Measurements from ENCODE around the gene RIC8B.

RIC8B gene

GRCh38 chr12:106845902-106846301 is 71.4 kb downstream of the RIC8B start:
- Histone ChIP-seq H3K27me3 (ENCODE audit: control insufficient read depth, insufficient read depth, low read length) (no peaks in the 10 kb centered on the region), H3K36me3 (ENCODE audit: control insufficient read depth, insufficient read depth, low read length) (no peaks in the 10 kb centered on the region), H2AFZ (no peak overlapping the region), H3K9ac (no peak overlapping the region), H3K4me1 (no peaks in the 10 kb centered on the region), H3K4me2 (ENCODE audit: low read length) (no peak overlapping the region), H3K9me3 (ENCODE audit: control insufficient read depth, low read length) (no peaks in the 10 kb centered on the region), H3K79me2 (peaks cover 8% of the 10 kb centered on the region), H3K27ac (no peak overlapping the region), H3K4me3 (ENCODE audit: low read depth, low read length) (no peak overlapping the region)
- TF ChIP-seq, protein P1, sequence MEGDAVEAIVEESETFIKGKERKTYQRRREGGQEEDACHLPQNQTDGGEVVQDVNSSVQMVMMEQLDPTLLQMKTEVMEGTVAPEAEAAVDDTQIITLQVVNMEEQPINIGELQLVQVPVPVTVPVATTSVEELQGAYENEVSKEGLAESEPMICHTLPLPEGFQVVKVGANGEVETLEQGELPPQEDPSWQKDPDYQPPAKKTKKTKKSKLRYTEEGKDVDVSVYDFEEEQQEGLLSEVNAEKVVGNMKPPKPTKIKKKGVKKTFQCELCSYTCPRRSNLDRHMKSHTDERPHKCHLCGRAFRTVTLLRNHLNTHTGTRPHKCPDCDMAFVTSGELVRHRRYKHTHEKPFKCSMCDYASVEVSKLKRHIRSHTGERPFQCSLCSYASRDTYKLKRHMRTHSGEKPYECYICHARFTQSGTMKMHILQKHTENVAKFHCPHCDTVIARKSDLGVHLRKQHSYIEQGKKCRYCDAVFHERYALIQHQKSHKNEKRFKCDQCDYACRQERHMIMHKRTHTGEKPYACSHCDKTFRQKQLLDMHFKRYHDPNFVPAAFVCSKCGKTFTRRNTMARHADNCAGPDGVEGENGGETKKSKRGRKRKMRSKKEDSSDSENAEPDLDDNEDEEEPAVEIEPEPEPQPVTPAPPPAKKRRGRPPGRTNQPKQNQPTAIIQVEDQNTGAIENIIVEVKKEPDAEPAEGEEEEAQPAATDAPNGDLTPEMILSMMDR (IDR thresholded peaks at IDR 0.05): no peak

DNA sequence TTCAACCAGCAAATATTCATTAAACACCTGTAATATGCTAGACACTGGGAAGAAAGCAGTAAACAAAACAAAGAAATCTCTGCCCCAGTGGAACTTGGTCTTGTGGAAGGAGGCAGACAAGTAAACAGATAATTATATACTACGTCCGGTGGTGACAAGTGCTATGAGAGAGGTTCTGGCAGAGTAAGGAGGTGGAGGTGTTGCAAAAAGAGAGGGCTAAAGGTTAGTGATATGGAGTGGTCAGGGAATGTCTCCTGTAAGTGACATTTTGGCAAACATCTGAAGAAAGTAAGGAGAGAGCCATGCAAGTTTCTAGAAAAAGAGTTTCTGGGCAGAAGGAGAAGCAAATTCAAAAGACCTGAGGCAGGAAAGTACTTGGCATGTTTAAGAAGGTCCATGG is 73.4 kb downstream of the RIC8B start:
- no peak overlapping the region for H2AFZ ChIP-seq
- H3K9ac ChIP-seq: no peak overlapping the region
- H3K4me1 ChIP-seq: no peaks in the 10 kb centered on the region
- H3K36me3 ChIP-seq (ENCODE audit: control insufficient read depth, insufficient read depth, low read length): no peaks in the 10 kb centered on the region
- no peak overlapping the region for H3K4me2 ChIP-seq (ENCODE audit: low read length)
- H3K79me2 ChIP-seq: peaks cover 8% of the 10 kb centered on the region
- H3K9me3 ChIP-seq (ENCODE audit: control insufficient read depth, low read length): no peaks in the 10 kb centered on the region
- H3K4me3 ChIP-seq (ENCODE audit: low read depth, low read length): no peak overlapping the region
- no peaks in the 10 kb centered on the region for H3K27me3 ChIP-seq (ENCODE audit: control insufficient read depth, insufficient read depth, low read length)
- no peak overlapping the region for H3K27ac ChIP-seq
- TF ChIP-seq, protein P1 (IDR thresholded peaks at IDR 0.05): no peak

DNA sequence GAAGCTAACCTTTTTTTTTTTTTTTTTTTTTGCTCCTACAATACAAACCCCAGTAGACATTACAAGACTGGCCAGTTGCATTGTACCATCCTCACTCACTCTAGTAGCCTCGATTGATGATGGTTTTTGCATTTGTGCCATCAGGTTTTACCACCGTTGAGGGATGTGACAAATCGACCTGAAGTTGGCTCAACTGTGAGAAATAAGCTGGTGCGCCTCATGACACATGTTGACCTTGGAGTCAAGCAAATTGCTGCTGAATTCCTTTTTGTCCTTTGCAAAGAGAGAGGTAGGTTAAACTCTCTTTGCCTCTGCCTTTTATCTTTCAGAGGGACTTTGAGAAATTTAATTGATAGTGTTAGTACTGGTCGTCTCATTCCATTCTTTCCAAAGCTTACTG is 76.8 kb downstream of the RIC8B start:
- H3K4me1 ChIP-seq: no peaks in the 10 kb centered on the region
- no peaks in the 10 kb centered on the region for H3K27me3 ChIP-seq (ENCODE audit: control insufficient read depth, insufficient read depth, low read length)
- H3K9ac ChIP-seq: no peak overlapping the region
- H3K4me3 ChIP-seq (ENCODE audit: low read depth, low read length): no peak overlapping the region
- TF ChIP-seq, protein P1 (IDR thresholded peaks at IDR 0.05): no peak
- no peak overlapping the region for H3K27ac ChIP-seq
- H3K79me2 ChIP-seq: peaks cover 9% of the 10 kb centered on the region
- no peak overlapping the region for H2AFZ ChIP-seq
- H3K9me3 ChIP-seq (ENCODE audit: control insufficient read depth, low read length): no peaks in the 10 kb centered on the region
- no peaks in the 10 kb centered on the region for H3K36me3 ChIP-seq (ENCODE audit: control insufficient read depth, insufficient read depth, low read length)
- H3K4me2 ChIP-seq (ENCODE audit: low read length): no peak overlapping the region

GRCh38 chr12:106854723-106855122 is 80.2 kb downstream of the RIC8B start:
- Histone ChIP-seq H3K36me3 (ENCODE audit: control insufficient read depth, insufficient read depth, low read length) (no peaks in the 10 kb centered on the region), H3K4me3 (ENCODE audit: low read depth, low read length) (no peak overlapping the region), H3K9ac (no peak overlapping the region), H3K27me3 (ENCODE audit: control insufficient read depth, insufficient read depth, low read length) (no peaks in the 10 kb centered on the region), H3K27ac (no peak overlapping the region), H3K9me3 (ENCODE audit: control insufficient read depth, low read length) (no peaks in the 10 kb centered on the region), H3K4me1 (no peaks in the 10 kb centered on the region), H2AFZ (no peak overlapping the region), H3K79me2 (peaks cover 5% of the 10 kb centered on the region), H3K4me2 (ENCODE audit: low read length) (no peak overlapping the region)
- TF ChIP-seq, protein P1 (IDR thresholded peaks at IDR 0.05): no peak

DNA sequence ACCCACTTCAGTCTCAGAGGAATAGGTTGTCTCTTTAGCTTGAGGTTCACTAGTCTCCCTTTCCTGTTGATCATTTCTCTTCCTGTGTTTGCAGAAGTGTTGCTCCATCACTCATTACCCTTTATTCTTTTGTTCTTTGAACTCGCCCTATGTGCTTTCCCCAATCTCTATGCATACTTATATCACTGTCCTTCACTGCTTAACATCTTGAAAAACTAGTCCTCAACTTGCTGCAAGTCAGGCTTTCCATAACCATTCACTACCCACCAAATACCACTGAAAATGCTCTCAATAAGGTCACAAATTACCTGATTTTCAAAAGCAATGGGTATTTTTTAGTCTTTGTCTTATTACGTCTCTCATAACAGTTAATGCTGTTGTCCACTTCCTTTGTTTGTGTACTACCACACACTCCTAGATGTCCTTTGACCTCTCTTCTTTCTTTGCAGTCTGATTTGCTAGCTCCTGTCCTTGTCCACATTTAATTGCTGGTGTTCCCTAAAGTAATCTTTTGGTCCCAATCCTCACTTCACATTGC is 80.8 kb downstream of the RIC8B start:
- no peak overlapping the region for H3K4me2 ChIP-seq (ENCODE audit: low read length)
- peaks cover 2% of the 10 kb centered on the region for H3K79me2 ChIP-seq
- no peaks in the 10 kb centered on the region for H3K4me1 ChIP-seq
- no peak overlapping the region for H2AFZ ChIP-seq
- TF ChIP-seq, protein P1 (IDR thresholded peaks at IDR 0.05): no peak
- H3K9me3 ChIP-seq (ENCODE audit: control insufficient read depth, low read length): no peaks in the 10 kb centered on the region
- no peak overlapping the region for H3K27ac ChIP-seq
- H3K36me3 ChIP-seq (ENCODE audit: control insufficient read depth, insufficient read depth, low read length): no peaks in the 10 kb centered on the region
- no peak overlapping the region for H3K4me3 ChIP-seq (ENCODE audit: low read depth, low read length)
- no peaks in the 10 kb centered on the region for H3K27me3 ChIP-seq (ENCODE audit: control insufficient read depth, insufficient read depth, low read length)
- H3K9ac ChIP-seq: no peak overlapping the region

Measured in parathyroid adenoma (tissue), 2 donors.